ENCODE measurements around the gene COL6A2. TPM values are rescaled to one million over a fixed set of nuclear protein-coding genes. Genes with fewer than 3 reads are reported as not detected.

COL6A2 gene
- polyA plus RNA-seq, 2 of the 4 experiments (the other 2 are of a cell fraction), result 2.3 to 13.1 TPM

- TF ChIP-seq PHF8 (IDR thresholded peaks at IDR 0.05; ENCODE audit: borderline replicate concordance, low read depth) (no peak), EHMT2 (IDR thresholded peaks at IDR 0.05; ENCODE audit: low read depth) (no peak), POLR2AphosphoS2 (conservative IDR thresholded peaks at IDR 0.05; ENCODE audit: low read length) (no peak), ESRRA (IDR thresholded peaks at IDR 0.05; ENCODE audit: borderline replicate concordance, low read length) (no peak), ZFP36 (IDR thresholded peaks at IDR 0.05; ENCODE audit: borderline replicate concordance, partially characterized antibody) (no peak)
- FAIRE-seq, result no peak
- Histone ChIP-seq H3K4me2 (no peak overlapping the region), H3K27ac (no peak overlapping the region), H3K4me1 (no peaks in the 10 kb centered on the region), H3K9me3 (no peaks in the 10 kb centered on the region), H3K4me3 (no peak overlapping the region)
- ChIA-PET CTCF (no interaction called here), POLR2A (no interaction called here)
- no peak for ATAC-seq
- WGBS (ENCODE audit: missing lambda C conversion rate), result 85% methylated on average over 19 of the region's 51 CpGs
- no peak for DNase-seq (ENCODE audit: low read depth in 1 of 2, low spot score in 1 of 2)
Observed at GRCh38 chr21:46145159-46145839, 47.4 kb downstream of the COL6A2 start.

GRCh38 chr21:46145840-46146691 lies 48.2 kb downstream of the COL6A2 start:
- no peak for FAIRE-seq
- Histone ChIP-seq H3K4me2 (no peak overlapping the region), H3K9me3 (no peaks in the 10 kb centered on the region), H3K27ac (no peak overlapping the region), H3K4me3 (no peak overlapping the region), H3K4me1 (no peaks in the 10 kb centered on the region)
- ATAC-seq, result no peak
- no peak for DNase-seq (ENCODE audit: low read depth in 1 of 2, low spot score in 1 of 2)
- 100% methylated on average over 1 of the region's 60 CpGs for WGBS (ENCODE audit: missing lambda C conversion rate)
- TF ChIP-seq JUN (IDR thresholded peaks at IDR 0.05) (no peak), EHF (CRISPR knock-in tag; IDR thresholded peaks at IDR 0.05) (no peak), FOSL2 (IDR thresholded peaks at IDR 0.05) (no peak), FOSL2 (CRISPR knock-in tag; IDR thresholded peaks at IDR 0.05) (no peak), POLR2A (IDR thresholded peaks at IDR 0.05; ENCODE audit: low read length) (no peak), USF2 (IDR thresholded peaks at IDR 0.05) (no peak), MYC (IDR thresholded peaks at IDR 0.05; ENCODE audit: borderline replicate concordance, low read length) (no peak), PHF8 (IDR thresholded peaks at IDR 0.05; ENCODE audit: borderline replicate concordance, low read depth) (no peak)
- CTCF ChIA-PET, result interaction anchor here (0.7 to 1.8 kb wide), 3 partner anchors 13 to 82 kb away, joined by 3 to 9 read pairs (median 4); partner anchors contain the start of gene LSS
- POLR2A ChIA-PET, result no interaction called here

GRCh38 chr21:46146856-46147255 lies 48.9 kb downstream of the COL6A2 start:
- no peaks in the 10 kb centered on the region for H3K9me3 ChIP-seq
- no peaks in the 10 kb centered on the region for H3K4me1 ChIP-seq
- ChIA-PET CTCF (interaction anchor here (0.7 to 1.8 kb wide), 6 partner anchors 12 to 81 kb away, joined by 3 to 9 read pairs (median 4); partner anchors contain the start of gene LSS), POLR2A (no interaction called here)
- ATAC-seq (no peak), DNase-seq (ENCODE audit: low read depth in 1 of 2, low spot score in 1 of 2) (no peak), FAIRE-seq (no peak)
- no peak overlapping the region for H3K4me2 ChIP-seq
- no peak overlapping the region for H3K27ac ChIP-seq
- WGBS (ENCODE audit: missing lambda C conversion rate), result 58% methylated on average over 7 of the region's 14 CpGs
- TF ChIP-seq KDM5A (IDR thresholded peaks at IDR 0.05), result no peak
- TF ChIP-seq SMC3 (IDR thresholded peaks at IDR 0.05), result no peak
- no peak for TF ChIP-seq ELK1 (IDR thresholded peaks at IDR 0.05; ENCODE audit: low read depth, low read length)
- TF ChIP-seq FOSL2 (IDR thresholded peaks at IDR 0.05), result no peak
- no peak for TF ChIP-seq FOSL2 (CRISPR knock-in tag; IDR thresholded peaks at IDR 0.05)
- no peak for TF ChIP-seq NR3C1 (IDR thresholded peaks at IDR 0.05)
- no peak for TF ChIP-seq RARB (CRISPR knock-in tag; IDR thresholded peaks at IDR 0.05)
- TF ChIP-seq EHMT2 (IDR thresholded peaks at IDR 0.05; ENCODE audit: low read depth), result no peak
- TF ChIP-seq SREBF2 (IDR thresholded peaks at IDR 0.05), result no peak
- TF ChIP-seq ZNF302 (CRISPR knock-in tag; IDR thresholded peaks at IDR 0.05), result no peak
- TF ChIP-seq MAZ (IDR thresholded peaks at IDR 0.05; ENCODE audit: borderline replicate concordance, low read depth, low read length), result no peak
- no peak for TF ChIP-seq CBX2 (IDR thresholded peaks at IDR 0.05; ENCODE audit: borderline replicate concordance, low read depth)
- no peak for TF ChIP-seq MYC (IDR thresholded peaks at IDR 0.05; ENCODE audit: borderline replicate concordance, low read length)
- TF ChIP-seq REST (IDR thresholded peaks at IDR 0.05), result no peak
- TF ChIP-seq JUN (IDR thresholded peaks at IDR 0.05), result no peak
- no peak for TF ChIP-seq CEBPB (IDR thresholded peaks at IDR 0.05)
- no peak for TF ChIP-seq E2F6 (IDR thresholded peaks at IDR 0.05; ENCODE audit: borderline replicate concordance, low read depth)
- TF ChIP-seq BHLHE40 (IDR thresholded peaks at IDR 0.05; ENCODE audit: low read depth, low read length), result no peak
- TF ChIP-seq FOXS1 (CRISPR knock-in tag; IDR thresholded peaks at IDR 0.05), result no peak
- no peak overlapping the region for H3K4me3 ChIP-seq

Data from A549 (cell line).